D721Med (cell line): ENCODE results near the gene THOC6.

Experiments used
- DNase-seq: peaks from one replicate; pipeline ENCODE4 v3.0.0; 2011; ENCODE audit warnings: low spot score; ENCODE audit not compliant: insufficient read length
- FAIRE-seq: peaks from 2 replicates; lab custom pipeline; 2011; peaks lifted over from hg19 to GRCh38; lab: Jason Lieb, UNC
- CTCF ChIP-seq: IDR thresholded peaks from 2 replicates; pipeline ENCODE4 v1.5.1; 2012; ENCODE audit warnings: mild to moderate bottlenecking, control low read depth; ENCODE audit not compliant: insufficient read depth; ENCODE audit errors: missing control alignments

The THOC6 gene

GRCh38 chr16:3010510-3010909 lies 13.3 kb upstream of the THOC6 start:
- FAIRE-seq (no peak), DNase-seq (no peak)
- TF ChIP-seq CTCF: no peak

GRCh38 chr16:3012246-3012645 lies 11.6 kb upstream of the THOC6 start:
- DNase-seq: no peak
- FAIRE-seq: no peak
- TF ChIP-seq CTCF: no peak

GRCh38 chr16:3012828-3013420 lies 10.9 kb upstream of the THOC6 start, which contains the start of gene CLDN9:
Gene CLDN9, plus strand, starts transcription at chr16:3012923. Its CDS starts 440 bp downstream, at chr16:3013363.
- no peak for DNase-seq
- FAIRE-seq: no peak

GRCh38 chr16:3013491-3013951 lies 10.3 kb upstream of the THOC6 start:
- FAIRE-seq (no peak), DNase-seq (no peak)
- TF ChIP-seq CTCF: no peak

More at GRCh38 chr16:3012828-3013420, 10.9 kb upstream of the THOC6 start, which contains the start of gene CLDN9:
- TF ChIP-seq CTCF: no peak

- no peak for TF ChIP-seq CTCF
- FAIRE-seq: no peak
- no peak for DNase-seq
These were observed 9.7 kb upstream of the THOC6 start for GRCh38 chr16:3013998-3014690.

GRCh38 chr16:3014971-3015370 lies 8.9 kb upstream of the THOC6 start:
- DNase-seq (no peak), FAIRE-seq (no peak)
- TF ChIP-seq CTCF: no peak

- DNase-seq (no peak), FAIRE-seq (no peak)
- no peak for TF ChIP-seq CTCF
These were observed 7.8 kb upstream of the THOC6 start for GRCh38 chr16:3015865-3016521.
